H1 (cell line): ENCODE measurements around the gene HGFAC. TPM values are rescaled to one million over a fixed set of nuclear protein-coding genes. Genes with fewer than 3 reads are reported as not detected.

Experiments used
- CBX5 ChIP-seq: fragments of 300-800, 300-1000 bp; sonication (generic); IDR thresholded peaks from 2 replicates; pipeline ENCODE4 v1.7.1; 2016; ENCODE audit warnings: antibody characterized with exemption, low read length, low read depth
- CHD2 ChIP-seq: IDR thresholded peaks from 2 replicates; pipeline ENCODE4 v1.6.1; 2012; ENCODE audit warnings: low read length, improper control_type of control experiment
- CTCF ChIP-seq, 3 experiments: IDR thresholded peaks; 1 replicate in 2 of 3; 2 replicates in 1 of 3; pipeline versions ENCODE4 v1.5.1 to v1.6.1; 2011; ENCODE audit warnings: low read length in 3 of 3, mild to moderate bottlenecking in 3 of 3, inconsistent platforms in 2 of 3, low read depth in 1 of 3, moderate library complexity in 1 of 3; ENCODE audit not compliant: insufficient read depth in 1 of 3; ENCODE audit errors: control extremely low read depth in 1 of 3
- EZH2 ChIP-seq: fragments of 200-600 bp; sonication (generic); IDR thresholded peaks from 2 replicates; pipeline ENCODE4 v1.7.1; 2012; ENCODE audit warnings: low read depth, mild to moderate bottlenecking, moderate library complexity, low read length, inconsistent platforms; ENCODE audit not compliant: severe bottlenecking
- JUN ChIP-seq: IDR thresholded peaks from 2 replicates; pipeline ENCODE4 v1.6.1; 2011; ENCODE audit warnings: low read depth, mild to moderate bottlenecking, improper control_type of control experiment, low read length
- SIN3A ChIP-seq, 2 experiments: IDR thresholded peaks in 1 of 2; conservative IDR thresholded peaks in 1 of 2; 2 replicates each; pipeline ENCODE4 v1.6.1; 2011 to 2012; ENCODE audit warnings: low read length in 2 of 2, improper control_type of control experiment in 1 of 2, low read depth in 1 of 2, mild to moderate bottlenecking in 1 of 2
- SIRT6 ChIP-seq: IDR thresholded peaks from one replicate; pipeline ENCODE4 v1.7.1; 2012; ENCODE audit warnings: low read length, inconsistent platforms
- TBP ChIP-seq: IDR thresholded peaks from 2 replicates; pipeline ENCODE4 v1.6.1; 2011; ENCODE audit warnings: low read depth, low read length, improper control_type of control experiment
- ZNF274 ChIP-seq: IDR thresholded peaks from 2 replicates; pipeline ENCODE4 v1.7.0; 2012; ENCODE audit warnings: low read length, borderline replicate concordance; ENCODE audit errors: extremely low read depth
- polyA plus RNA-seq, 7 experiments: library from polyadenylated mRNA; depleted of rRNA in 3 of 7; stranded (reverse) in 5 of 7; unstranded in 2 of 7; fragments of >200 nt in 5 of 7; fragments of 200-250 nt in 2 of 7; gene quantifications; 1 replicate in 5 of 7; 2 replicates in 1 of 7; 4 replicates in 1 of 7; pipeline versions ENCODE4 v1.2.1 to v1.2.3, GENCODE V29; 2011 to 2013; ENCODE audit warnings: missing spikeins in 2 of 7, mixed read lengths in 2 of 7
- total RNA-seq: library from RNA; stranded (reverse); fragmentation: NEBNext Ultra II Directional; extraction: Animal tissue kit (Norgen Biotek cat#: 25700); gene quantifications from 2 replicates; pipeline ENCODE4 v1.2.1, GENCODE V29; 2021

The HGFAC gene
- total and polyA plus RNA-seq, 2 of the 8 experiments (the other 6 are each of a cell fraction or from before 2014, with no cell fraction given), result 0.14 to 0.15 TPM

GRCh38 chr4:3491681-3492405 is 50.1 kb downstream of the HGFAC start (continued):
- TF ChIP-seq EZH2 (no peak), SIN3A (conservative IDR thresholded peaks at IDR 0.05 in 1 of 2, IDR thresholded peaks at IDR 0.05 in 1 of 2; ENCODE audit: low read depth in 1 of 2, low read length in 2 of 2) (no peak), JUN (no peak), ZNF274 (no peak), CHD2 (no peak), SIRT6 (no peak), CTCF (IDR thresholded peaks at IDR 0.05; ENCODE audit: control extremely low read depth in 1 of 3, insufficient read depth in 1 of 3, low read depth in 1 of 3, low read length in 3 of 3) (no peak), CBX5 (no peak), TBP (no peak)
